A549 treated with AZD2906 at 1 μM for 4 hours (cell line): ENCODE results near the gene SFT2D1. TPM values are rescaled to one million over a fixed set of nuclear protein-coding genes. Genes with fewer than 3 reads are reported as not detected.

Experiments used
- total RNA-seq: library from RNA; stranded (reverse); fragments of 200-300 nt; extraction: Qiagen RNA extraction; gene quantifications from 5 replicates; pipeline ENCODE4 v1.2.3, GENCODE V29; 2022

SFT2D1 gene
- total RNA-seq = 37.0 to 40.9 TPM (median 38.9 TPM) in 5 replicates

GRCh38 chr6:166342349-166343149, at the start of gene SFT2D1:
TSS of gene SFT2D1 (minus strand) at chr6:166342545. CDS start at chr6:166342481, 64 bp downstream.

GRCh38 chr6:166382933-166383801, 40.8 kb upstream of the SFT2D1 start, which contains the start of gene MPC1:
TSS of gene MPC1 (minus strand) at chr6:166382940. CDS start at chr6:166382876, 64 bp downstream.

GRCh38 chr6:166308033-166308768, 34.1 kb downstream of the SFT2D1 start, which contains the start of gene PRR18:
TSS of gene PRR18 (minus strand) at chr6:166308392. CDS start at chr6:166308142, 250 bp downstream.

Other genes with a start within 250 kb of the SFT2D1 start
- gene TBXT, start 174.7 kb downstream of the SFT2D1 start, total RNA-seq = not detected in 5 replicates
- gene PRR18, start 34.2 kb downstream of the SFT2D1 start, total RNA-seq = 0.11 to 0.25 TPM (median 0.15 TPM) in 5 replicates
- gene MPC1, start 40.4 kb upstream of the SFT2D1 start, total RNA-seq = 4.2 to 5.9 TPM (median 4.7 TPM) in 5 replicates
- gene RAMACL, start 244.1 kb upstream of the SFT2D1 start, total RNA-seq = 0.08 to 0.22 TPM (median 0.14 TPM) in 5 replicates